Measurements from ENCODE around the gene IL3RA. TPM values are rescaled to one million over a fixed set of nuclear protein-coding genes. Genes with fewer than 3 reads are reported as not detected.
"Not testable (repeated sequence)": the region's sequence is repeated elsewhere in the genome, so short reads cannot be mapped to it uniquely, and the experiment has no call there.

Gene IL3RA
- polyA plus RNA-seq, 4 donors: 10.5 to 15.8 (median 13.1) TPM

GRCh38 chrX:1419545-1420355 lies 83.2 kb downstream of the IL3RA start:
- no peak for DNase-seq (ENCODE audit: low read depth in 4 of 4, low spot score in 3 of 4)

GRCh38 chrX:1420371-1420770 lies 83.8 kb downstream of the IL3RA start:
- no peak for DNase-seq (ENCODE audit: low read depth in 4 of 4, low spot score in 3 of 4)

- DNase-seq (ENCODE audit: low read depth in 4 of 4, low spot score in 3 of 4): no peak
These were observed 85.0 kb downstream of the IL3RA start for GRCh38 chrX:1421433-1422134.

DNA sequence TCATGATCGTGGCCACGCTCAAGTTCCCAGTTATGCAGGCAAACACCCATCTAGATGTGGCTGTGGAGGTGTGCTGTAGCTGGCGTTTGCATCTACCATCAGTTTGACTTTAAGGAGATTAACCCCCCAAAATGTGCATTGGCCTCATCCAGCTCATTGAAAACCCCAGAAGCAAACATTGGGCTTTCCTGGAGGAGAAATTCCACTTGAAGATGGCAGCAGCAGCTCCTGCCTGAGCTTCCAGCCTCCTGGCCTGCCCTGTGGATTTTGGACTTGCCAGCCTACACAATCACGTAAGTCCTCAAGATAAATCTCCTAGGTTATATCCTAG lies 85.5 kb downstream of the IL3RA start:
- no peak for DNase-seq (ENCODE audit: low read depth in 4 of 4, low spot score in 3 of 4)

DNA sequence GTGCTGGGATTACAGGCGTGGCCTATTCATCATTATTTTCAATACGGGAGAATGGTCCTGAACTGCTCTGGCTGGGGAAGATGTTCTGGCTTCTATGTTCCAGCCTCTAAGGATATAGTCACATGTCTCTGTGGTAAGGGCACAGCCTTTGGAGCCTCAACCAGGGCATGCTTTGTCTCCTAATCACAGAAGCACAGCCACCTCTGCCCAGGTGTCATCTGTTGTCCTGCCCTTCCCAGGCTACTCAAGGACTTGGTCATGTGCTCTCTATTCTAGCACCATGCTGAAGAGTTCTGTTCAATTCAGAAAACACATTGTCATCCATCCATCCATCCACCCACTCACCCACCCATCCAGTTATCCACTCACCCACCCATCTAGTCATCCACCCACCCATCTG lies 86.6 kb downstream of the IL3RA start:
- DNase-seq (ENCODE audit: low read depth in 4 of 4, low spot score in 3 of 4): no peak

DNA sequence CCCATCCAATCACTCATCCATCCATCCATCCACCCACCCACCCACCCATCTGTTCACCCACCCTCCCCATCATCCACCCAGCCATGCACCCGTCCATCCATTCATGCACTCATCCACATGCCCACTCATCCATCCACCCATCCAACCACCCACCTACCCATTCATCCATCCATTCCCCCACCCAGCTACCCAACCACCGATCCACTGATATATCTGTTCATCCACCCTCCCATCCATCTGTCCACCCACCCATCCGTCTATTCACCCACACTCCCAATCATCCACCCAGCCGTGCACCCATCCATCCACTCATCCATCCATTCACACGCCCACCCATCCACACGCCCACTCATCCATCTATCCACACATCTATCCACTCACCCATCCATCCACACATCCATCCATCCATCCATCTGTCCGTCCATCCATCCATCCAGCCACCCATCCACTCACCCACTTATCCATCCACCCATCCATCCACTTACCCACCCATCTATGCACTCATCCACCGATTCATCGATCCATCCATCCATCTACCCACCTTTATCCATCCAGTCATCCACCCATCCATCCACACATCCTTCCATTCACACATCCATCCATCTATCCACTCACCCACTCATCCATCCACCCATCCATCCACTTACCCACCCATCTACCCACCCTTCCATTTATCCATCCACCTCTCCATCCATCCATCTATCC lies 87.7 kb downstream of the IL3RA start:
- no peak for DNase-seq (ENCODE audit: low read depth in 4 of 4, low spot score in 3 of 4)

GRCh38 chrX:1425381-1425780 lies 88.8 kb downstream of the IL3RA start:
- DNase-seq (ENCODE audit: low read depth in 4 of 4, low spot score in 3 of 4): no peak

DNA sequence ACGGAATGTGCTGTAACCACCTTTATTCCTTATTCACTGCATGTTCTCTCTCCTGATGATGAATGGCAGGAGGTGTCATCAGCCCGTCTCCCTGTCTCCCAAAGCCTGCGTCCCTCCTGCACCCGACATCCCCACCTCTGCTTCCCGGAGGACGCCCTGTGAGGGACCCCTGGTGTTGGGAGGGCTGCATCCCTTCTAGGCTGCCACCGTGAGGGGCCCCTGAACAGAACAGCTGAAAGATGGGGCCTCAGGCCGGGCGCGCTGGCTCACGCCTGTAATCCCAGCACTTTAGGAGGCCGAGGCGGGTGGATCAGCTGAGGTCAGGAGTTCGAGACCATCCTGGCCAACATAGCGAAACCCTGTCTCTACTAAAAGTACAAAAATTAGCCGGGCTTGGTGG lies 89.7 kb downstream of the IL3RA start:
- DNase-seq (ENCODE audit: low read depth in 4 of 4, low spot score in 3 of 4): not testable (repeated sequence)

- no peak for DNase-seq (ENCODE audit: low read depth in 4 of 4, low spot score in 3 of 4)
These were observed 91.2 kb downstream of the IL3RA start for GRCh38 chrX:1427756-1428155.

GRCh38 chrX:1430451-1430850 lies 93.9 kb downstream of the IL3RA start:
- no peak for DNase-seq (ENCODE audit: low read depth in 4 of 4, low spot score in 3 of 4)

Other genes starting within 250 kb of the IL3RA start
- not detected for gene CRLF2, start 124.1 kb upstream of the IL3RA start, polyA plus RNA-seq (ENCODE audit: insufficient read length in 4 of 4)
- 1 to 10 TPM; 3.2 to 5.4 (median 4.5) TPM for gene CSF2RA, start 68.0 kb upstream of the IL3RA start, polyA plus RNA-seq (ENCODE audit: insufficient read length in 4 of 4)
- 100 to 1,000 TPM; 374 to 650 (median 494) TPM for gene SLC25A6, start 55.3 kb downstream of the IL3RA start, polyA plus RNA-seq (ENCODE audit: insufficient read length in 4 of 4)
- gene ASMTL, start 116.1 kb downstream of the IL3RA start, polyA plus RNA-seq (ENCODE audit: insufficient read length in 4 of 4): 10 to 100 TPM; 24.8 to 46.4 (median 40.4) TPM
- gene P2RY8, start 200.4 kb downstream of the IL3RA start, polyA plus RNA-seq (ENCODE audit: insufficient read length in 4 of 4): 1 to 10 TPM in 2 of 4 donors, under 1 TPM in 2; 0.62 to 1.3 (median 0.98) TPM

Data from left renal pelvis (tissue), 4 donors.